ENCODE results near the gene MPZL1. TPM values are rescaled to one million over a fixed set of nuclear protein-coding genes. Genes with fewer than 3 reads are reported as not detected.

Gene MPZL1
- total RNA-seq, 1 experiment from 2014 or later = 71.7 TPM

- TF ChIP-seq CTCF (IDR thresholded peaks at IDR 0.05) (no peak), MYBL2 (CRISPR knock-in tag; IDR thresholded peaks at IDR 0.05) (no peak), SMAD3 (CRISPR knock-in tag; IDR thresholded peaks at IDR 0.05; ENCODE audit: borderline replicate concordance) (no peak), SP1 (CRISPR knock-in tag; conservative IDR thresholded peaks at IDR 0.05) (no peak), TCF7 (CRISPR knock-in tag; IDR thresholded peaks at IDR 0.05; ENCODE audit: low read depth) (no peak), NR1H2 (CRISPR knock-in tag; IDR thresholded peaks at IDR 0.05) (no peak), MLX (CRISPR knock-in tag; IDR thresholded peaks at IDR 0.05) (no peak), E2F5 (CRISPR knock-in tag; IDR thresholded peaks at IDR 0.05) (no peak), KAT7 (CRISPR knock-in tag; IDR thresholded peaks at IDR 0.05; ENCODE audit: borderline replicate concordance) (no peak)
Observed at GRCh38 chr1:167781558-167781957, 59.8 kb downstream of the MPZL1 start (continued).

- Mint-ChIP-seq H3K27ac (no peak overlapping the region), H3K9me3 (peaks cover 13% of the 10 kb centered on the region), H3K27me3 (ENCODE audit: low read depth) (no peaks in the 10 kb centered on the region), H3K4me1 (no peaks in the 10 kb centered on the region), H3K4me3 (no peak overlapping the region), H3K36me3 (peaks cover 43% of the 10 kb centered on the region)
- ATAC-seq (no peak), DNase-seq (ENCODE audit: low spot score) (no peak)
- TF ChIP-seq ZNF317 (CRISPR knock-in tag; IDR thresholded peaks at IDR 0.05; ENCODE audit: borderline replicate concordance, low read depth) (no peak), SP1 (CRISPR knock-in tag; conservative IDR thresholded peaks at IDR 0.05) (no peak), ZNF232 (CRISPR knock-in tag; IDR thresholded peaks at IDR 0.05) (no peak), GTF2I (CRISPR knock-in tag; conservative IDR thresholded peaks at IDR 0.05) (no peak), MYBL2 (CRISPR knock-in tag; IDR thresholded peaks at IDR 0.05) (no peak), ERG (CRISPR knock-in tag; IDR thresholded peaks at IDR 0.05) (no peak), GABPB1 (CRISPR knock-in tag; IDR thresholded peaks at IDR 0.05) (no peak), ZNF416 (CRISPR knock-in tag; IDR thresholded peaks at IDR 0.05) (no peak), EMX1 (CRISPR knock-in tag; IDR thresholded peaks at IDR 0.05) (no peak), TEAD1 (CRISPR knock-in tag; IDR thresholded peaks at IDR 0.05) (no peak), STAT6 (CRISPR knock-in tag; conservative IDR thresholded peaks at IDR 0.05; ENCODE audit: low read depth) (no peak), AFF4 (CRISPR knock-in tag; IDR thresholded peaks at IDR 0.05; ENCODE audit: borderline replicate concordance) (no peak), ZBTB43 (CRISPR knock-in tag; IDR thresholded peaks at IDR 0.05) (no peak), OVOL2 (CRISPR knock-in tag; IDR thresholded peaks at IDR 0.05; ENCODE audit: borderline replicate concordance) (no peak), ESRRA (CRISPR knock-in tag; IDR thresholded peaks at IDR 0.05; ENCODE audit: borderline replicate concordance) (no peak)
- CTCF ChIA-PET = no interaction called here
- POLR2A ChIA-PET = no interaction called here
Observed at GRCh38 chr1:167782946-167783345, 61.2 kb downstream of the MPZL1 start.

All from WTC11 (cell line).